GM20000 (cell line): ENCODE data around the gene GRAMD1B.

Source experiments
- DNase-seq: peaks from one replicate; pipeline ENCODE4 v3.0.0; 2012; ENCODE audit warnings: low spot score
- TF ChIP-seq, protein P1 (sequence below): IDR thresholded peaks from 2 replicates; pipeline ENCODE4 v1.5.1; 2012; ENCODE audit warnings: mild to moderate bottlenecking, control low read depth; ENCODE audit errors: extremely low read depth, missing control alignments

GRAMD1B gene

DNA sequence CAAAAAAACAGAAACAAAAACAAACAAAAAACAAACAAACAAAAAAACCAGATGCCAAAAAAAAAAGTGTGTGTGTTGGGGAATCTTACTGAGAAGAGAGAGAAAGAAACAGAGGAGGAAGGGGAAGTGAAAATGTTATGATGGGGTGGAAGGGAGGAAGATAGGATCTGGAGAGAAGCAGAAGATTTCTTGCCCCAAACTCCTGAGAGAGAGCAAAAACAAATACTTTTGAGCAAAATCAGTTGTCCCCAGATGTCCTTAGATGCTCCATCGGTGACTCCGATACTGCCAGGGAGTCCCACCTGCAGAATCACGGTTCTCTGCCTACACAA lies 19.9 kb upstream of the GRAMD1B start:
- TF ChIP-seq, protein P1, sequence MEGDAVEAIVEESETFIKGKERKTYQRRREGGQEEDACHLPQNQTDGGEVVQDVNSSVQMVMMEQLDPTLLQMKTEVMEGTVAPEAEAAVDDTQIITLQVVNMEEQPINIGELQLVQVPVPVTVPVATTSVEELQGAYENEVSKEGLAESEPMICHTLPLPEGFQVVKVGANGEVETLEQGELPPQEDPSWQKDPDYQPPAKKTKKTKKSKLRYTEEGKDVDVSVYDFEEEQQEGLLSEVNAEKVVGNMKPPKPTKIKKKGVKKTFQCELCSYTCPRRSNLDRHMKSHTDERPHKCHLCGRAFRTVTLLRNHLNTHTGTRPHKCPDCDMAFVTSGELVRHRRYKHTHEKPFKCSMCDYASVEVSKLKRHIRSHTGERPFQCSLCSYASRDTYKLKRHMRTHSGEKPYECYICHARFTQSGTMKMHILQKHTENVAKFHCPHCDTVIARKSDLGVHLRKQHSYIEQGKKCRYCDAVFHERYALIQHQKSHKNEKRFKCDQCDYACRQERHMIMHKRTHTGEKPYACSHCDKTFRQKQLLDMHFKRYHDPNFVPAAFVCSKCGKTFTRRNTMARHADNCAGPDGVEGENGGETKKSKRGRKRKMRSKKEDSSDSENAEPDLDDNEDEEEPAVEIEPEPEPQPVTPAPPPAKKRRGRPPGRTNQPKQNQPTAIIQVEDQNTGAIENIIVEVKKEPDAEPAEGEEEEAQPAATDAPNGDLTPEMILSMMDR = no peak
- no peak for DNase-seq

DNA sequence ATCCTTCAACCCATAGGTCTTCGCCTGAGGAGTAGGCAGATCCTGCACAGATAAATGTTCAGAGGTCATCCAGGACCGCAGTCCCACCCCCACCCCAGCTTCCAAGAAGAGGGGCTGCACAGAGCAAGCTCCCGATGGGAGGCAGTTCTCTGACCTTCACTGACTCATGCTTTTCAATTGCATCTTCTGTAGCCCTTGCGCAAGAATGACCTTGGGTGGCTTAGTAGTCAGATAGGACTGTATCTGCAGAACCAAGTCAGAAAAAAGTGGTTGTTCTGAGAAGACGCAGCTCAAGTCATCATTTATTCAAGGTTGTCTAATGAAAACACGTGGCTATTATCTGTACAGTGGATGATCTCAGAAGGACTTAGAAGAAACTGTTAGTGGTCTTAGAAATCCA lies 16.4 kb upstream of the GRAMD1B start:
- no peak for DNase-seq
- TF ChIP-seq, protein P1 = no peak

DNA sequence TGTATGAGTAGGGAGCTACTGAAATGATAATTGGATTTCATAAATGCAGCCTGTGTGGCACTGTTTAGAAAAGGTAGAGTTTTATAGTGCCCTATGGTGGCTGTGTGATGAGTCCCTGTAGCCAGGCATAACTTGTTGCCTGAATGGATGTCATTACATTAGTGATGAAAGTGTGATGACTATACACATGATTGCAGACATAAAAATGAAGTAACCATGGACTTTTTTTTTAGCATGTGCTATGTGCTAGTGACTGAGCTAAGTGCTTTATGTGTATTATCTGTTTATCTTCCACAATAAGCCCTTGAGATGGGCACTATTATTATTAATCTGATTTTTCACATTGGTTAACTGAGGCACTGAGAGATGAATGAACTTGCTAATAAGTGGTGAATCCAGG lies 13.5 kb upstream of the GRAMD1B start:
- TF ChIP-seq, protein P1 = no peak
- DNase-seq = no peak

DNA sequence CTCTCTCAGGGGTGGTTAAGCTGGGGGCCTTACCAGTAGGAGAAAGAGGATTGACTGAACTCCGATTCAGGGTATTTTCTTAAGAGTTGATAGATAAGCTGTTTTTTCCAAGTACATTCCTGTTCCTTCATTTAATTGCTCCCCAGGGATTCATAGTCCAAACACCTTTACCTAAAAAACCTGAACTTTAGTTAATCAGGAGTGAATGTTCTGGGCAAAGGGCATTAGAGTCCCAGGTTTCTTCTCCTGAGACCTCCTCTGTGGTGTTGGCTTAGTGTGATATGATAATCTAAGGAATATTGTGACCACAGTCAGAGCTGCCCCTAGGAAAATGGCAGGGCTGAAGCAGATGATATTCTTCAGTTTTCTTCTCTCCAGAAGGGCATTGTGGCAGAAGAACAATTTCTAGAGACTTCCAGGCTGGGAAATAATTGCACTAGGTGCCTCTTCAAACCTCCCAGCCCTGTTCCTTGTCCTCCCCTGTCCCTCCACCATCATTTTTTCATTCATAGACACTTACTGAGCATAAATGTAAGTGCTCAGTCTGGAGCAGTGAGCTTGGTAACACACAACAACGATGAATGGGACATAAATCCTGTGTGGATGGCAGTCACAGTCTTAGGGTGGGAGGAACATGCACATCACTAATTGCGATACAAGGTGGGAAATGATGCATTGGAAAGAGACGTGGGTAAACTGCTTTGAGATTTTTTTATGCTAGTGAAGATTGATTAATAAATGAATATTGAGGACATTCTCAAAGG lies 11.5 kb upstream of the GRAMD1B start:
- TF ChIP-seq, protein P1 = no peak
- DNase-seq = no peak

DNA sequence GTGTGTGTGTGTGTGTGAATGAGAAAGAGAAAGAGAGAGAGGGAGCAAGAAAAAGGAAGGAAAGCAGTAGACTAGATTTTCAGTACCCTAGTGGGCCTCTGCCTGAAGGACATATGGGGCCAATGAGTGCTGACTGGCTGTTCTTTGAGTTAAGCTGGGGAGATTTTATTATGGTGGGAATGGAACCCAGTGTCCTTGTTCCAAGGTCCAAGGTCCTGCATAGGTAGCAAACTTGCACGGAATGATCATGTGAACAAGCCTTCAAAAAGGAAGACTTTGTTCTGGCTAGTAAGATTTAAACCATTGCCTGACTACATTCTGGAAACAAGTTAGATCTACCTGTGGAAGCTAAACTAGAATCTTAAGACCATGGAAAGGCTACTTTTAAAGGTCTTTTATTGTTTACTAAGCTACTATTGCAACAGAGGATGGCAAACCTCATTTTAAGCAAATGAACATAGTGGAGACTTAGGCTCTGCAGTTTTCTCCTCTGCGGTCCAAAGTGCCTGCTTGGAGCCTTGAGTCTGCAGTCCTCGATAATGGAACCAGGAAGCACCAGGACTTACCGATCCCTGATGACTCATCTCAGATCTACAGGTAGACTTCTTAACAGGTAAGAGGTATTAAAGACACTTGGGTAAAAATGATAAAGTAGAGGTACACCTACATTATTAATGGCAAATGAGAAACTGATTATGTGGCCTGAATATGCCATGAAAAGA lies 10.2 kb upstream of the GRAMD1B start:
- TF ChIP-seq, protein P1 = no peak

DNA sequence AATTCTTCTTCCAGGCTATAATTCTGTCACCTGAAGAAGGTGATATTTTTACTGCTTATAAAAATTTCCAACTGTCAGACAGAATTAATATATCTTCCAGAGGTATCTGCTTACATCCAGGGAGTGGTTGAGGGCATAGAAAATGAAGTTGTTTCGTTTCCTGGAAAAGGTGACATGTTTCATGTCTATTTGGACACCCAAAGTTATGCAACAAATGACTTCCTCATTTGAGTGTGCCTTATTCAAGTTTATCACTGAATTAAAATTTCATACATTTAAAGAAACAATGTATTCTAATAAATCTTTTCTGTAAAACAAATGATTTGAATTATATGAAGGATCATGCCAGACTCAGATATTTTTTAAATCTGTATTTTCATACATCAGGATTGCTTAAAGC lies 8.5 kb upstream of the GRAMD1B start:
- TF ChIP-seq, protein P1 = no peak
- DNase-seq = no peak

More for the DNA sequence above, 10.2 kb upstream of the GRAMD1B start:
- DNase-seq = no peak

DNA sequence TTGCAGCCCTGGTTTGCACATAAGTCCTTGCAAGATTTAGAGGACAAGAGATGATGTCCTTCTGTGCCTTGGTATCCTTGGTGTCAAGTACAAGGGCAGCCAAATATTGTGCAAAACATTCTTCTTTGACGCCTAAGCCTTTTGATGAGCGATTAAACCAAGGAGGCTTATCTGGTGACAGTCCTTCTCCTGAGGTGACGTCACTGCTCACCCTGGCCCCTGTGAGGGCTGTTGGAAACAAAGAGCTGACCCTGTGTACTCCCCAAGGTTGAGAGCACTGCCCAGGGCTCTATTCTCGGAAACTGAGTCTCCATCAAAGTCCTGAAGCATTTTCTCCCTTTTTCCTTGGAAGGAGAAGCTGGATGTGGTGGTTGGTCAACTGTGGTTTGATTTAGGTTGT lies 4.7 kb upstream of the GRAMD1B start:
- TF ChIP-seq, protein P1 = no peak
- no peak for DNase-seq
